HepG2 (cell line): Measurements from ENCODE around the gene DHX16. TPM values are rescaled to one million over a fixed set of nuclear protein-coding genes. Genes with fewer than 3 reads are reported as not detected.
A peak's percentile ranks its signal among the peaks of the same experiment; 100 is the strongest.

Experiments used
- DDIT3 ChIP-seq: sonication (generic); formaldehyde crosslinking; IDR thresholded peaks from 2 replicates; pipeline ENCODE4 v1.4.0; 2020; ENCODE audit warnings: mild to moderate bottlenecking, missing genetic modification reagents
- PAF1 ChIP-seq: IDR thresholded peaks from 2 replicates; pipeline ENCODE4 v1.6.1; 2016; ENCODE audit warnings: missing genetic modification reagents, missing compliant biosample characterization
- SP5 ChIP-seq: IDR thresholded peaks from 2 replicates; pipeline ENCODE4 v1.6.1; 2016; ENCODE audit warnings: low read depth, borderline replicate concordance
- ZBTB10 ChIP-seq: sonication (generic); formaldehyde crosslinking; IDR thresholded peaks from 2 replicates; pipeline ENCODE4 v1.4.0; 2020; ENCODE audit warnings: missing genetic modification reagents, borderline replicate concordance
- ZBTB42 ChIP-seq: sonication (generic); formaldehyde crosslinking; IDR thresholded peaks from 2 replicates; pipeline ENCODE4 v1.5.0; 2020; ENCODE audit warnings: mild to moderate bottlenecking, missing genetic modification reagents
- ZFX ChIP-seq: sonication (generic); formaldehyde crosslinking; IDR thresholded peaks from 2 replicates; pipeline ENCODE4 v1.4.0; 2020; ENCODE audit warnings: mild to moderate bottlenecking, low read depth, missing genetic modification reagents, moderate library complexity
- ZNF441 ChIP-seq: sonication (generic); formaldehyde crosslinking; IDR thresholded peaks from 2 replicates; pipeline ENCODE4 v1.7.0; 2021; ENCODE audit warnings: missing genetic modification reagents, borderline replicate concordance
- ZNF446 ChIP-seq: sonication (generic); formaldehyde crosslinking; IDR thresholded peaks from 2 replicates; pipeline ENCODE4 v1.5.0; 2020; ENCODE audit warnings: mild to moderate bottlenecking, missing genetic modification reagents
- ZNF512B ChIP-seq: sonication (generic); formaldehyde crosslinking; IDR thresholded peaks from 2 replicates; pipeline ENCODE4 v1.5.1; 2020; ENCODE audit warnings: missing genetic modification reagents, mild to moderate bottlenecking, borderline replicate concordance
- ZNF646 ChIP-seq: sonication (generic); formaldehyde crosslinking; IDR thresholded peaks from 2 replicates; pipeline ENCODE4 v1.9.0; 2021; ENCODE audit warnings: mild to moderate bottlenecking, missing genetic modification reagents
- ZNF710 ChIP-seq: sonication (generic); formaldehyde crosslinking; IDR thresholded peaks from 2 replicates; pipeline ENCODE4 v1.5.0; 2020; ENCODE audit warnings: mild to moderate bottlenecking, missing genetic modification reagents, borderline replicate concordance
- ZNF788 ChIP-seq: sonication (generic); formaldehyde crosslinking; IDR thresholded peaks from 2 replicates; pipeline ENCODE4 v1.5.0; 2020; ENCODE audit warnings: mild to moderate bottlenecking, missing genetic modification reagents, borderline replicate concordance
- polyA plus RNA-seq, 8 experiments: library from polyadenylated mRNA; depleted of rRNA in 3 of 8; stranded (reverse) in 7 of 8; unstranded in 1 of 8; fragments of >200 nt; fragmentation: Illumina TruSeq in 4 of 8; extraction: Trizol in 4 of 8; gene quantifications; 2 replicates each; pipeline versions ENCODE4 v1.2.1 to v1.2.3, GENCODE V29; 2011 to 2016; ENCODE audit warnings: low read depth in 4 of 8, missing spikeins in 1 of 8, mixed read lengths in 1 of 8; ENCODE audit not compliant: insufficient read depth in 1 of 8
- total RNA-seq, 5 experiments: library from RNA; depleted of rRNA; stranded (reverse); fragments of >200 nt; fragmentation: Illumina TruSeq; extraction: Trizol; gene quantifications; 2 replicates each; pipeline ENCODE4 v1.2.3, GENCODE V29; 2016; ENCODE audit warnings: low read depth in 1 of 5

The DHX16 gene
- total and polyA plus RNA-seq, 2 of the 13 experiments (the other 11 are each of a cell fraction or from before 2014, with no cell fraction given): 57.0 to 58.5 TPM

GRCh38 chr6:30626484-30627366 lies 46.1 kb downstream of the DHX16 start, which contains the start of gene ATAT1 (continued):
- no peak for TF ChIP-seq ZBTB10
- peak; percentile 98 for TF ChIP-seq ZFX (CRISPR knock-in tag)
- TF ChIP-seq ZNF446 (CRISPR knock-in tag): peak; percentile 63
- TF ChIP-seq ZNF512B (CRISPR knock-in tag): no peak; the same call in 1 of the 2 replicates
- peak; percentile 94 for TF ChIP-seq PAF1 (CRISPR knock-in tag)
- peak; percentile 48; the same call in 1 of the 2 replicates for TF ChIP-seq ZNF710 (CRISPR knock-in tag)
- TF ChIP-seq SP5 (CRISPR knock-in tag): peak; percentile 8; the same call in 1 of the 2 replicates
- TF ChIP-seq ZNF788 (CRISPR knock-in tag): peak; percentile 96
- no peak for TF ChIP-seq ZBTB42 (CRISPR knock-in tag)
- no peak for TF ChIP-seq ZNF646 (CRISPR knock-in tag)
- no peak for TF ChIP-seq ZNF441 (CRISPR knock-in tag)
- no peak for TF ChIP-seq DDIT3
